ENCODE data around the gene BMP6.

DNA sequence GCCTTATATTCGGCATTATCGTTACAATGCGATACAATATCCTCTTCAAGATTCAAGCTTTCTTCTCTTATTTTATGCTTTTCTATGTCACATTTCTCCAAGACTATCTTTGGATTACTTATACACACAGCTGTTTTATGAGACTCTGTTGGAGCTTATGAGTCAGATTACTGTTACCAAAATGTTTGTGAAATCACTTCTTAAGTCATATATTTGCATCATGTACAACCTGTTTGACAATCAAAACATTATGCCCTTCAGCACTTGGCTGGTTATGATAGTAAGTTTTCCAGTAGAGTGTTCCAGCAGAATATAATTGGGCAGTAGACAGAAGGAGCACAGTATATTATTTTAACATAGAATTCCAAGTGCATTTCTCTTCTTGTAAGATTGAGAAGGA lies 35.2 kb downstream of the BMP6 start:
- TF ChIP-seq, protein P1, sequence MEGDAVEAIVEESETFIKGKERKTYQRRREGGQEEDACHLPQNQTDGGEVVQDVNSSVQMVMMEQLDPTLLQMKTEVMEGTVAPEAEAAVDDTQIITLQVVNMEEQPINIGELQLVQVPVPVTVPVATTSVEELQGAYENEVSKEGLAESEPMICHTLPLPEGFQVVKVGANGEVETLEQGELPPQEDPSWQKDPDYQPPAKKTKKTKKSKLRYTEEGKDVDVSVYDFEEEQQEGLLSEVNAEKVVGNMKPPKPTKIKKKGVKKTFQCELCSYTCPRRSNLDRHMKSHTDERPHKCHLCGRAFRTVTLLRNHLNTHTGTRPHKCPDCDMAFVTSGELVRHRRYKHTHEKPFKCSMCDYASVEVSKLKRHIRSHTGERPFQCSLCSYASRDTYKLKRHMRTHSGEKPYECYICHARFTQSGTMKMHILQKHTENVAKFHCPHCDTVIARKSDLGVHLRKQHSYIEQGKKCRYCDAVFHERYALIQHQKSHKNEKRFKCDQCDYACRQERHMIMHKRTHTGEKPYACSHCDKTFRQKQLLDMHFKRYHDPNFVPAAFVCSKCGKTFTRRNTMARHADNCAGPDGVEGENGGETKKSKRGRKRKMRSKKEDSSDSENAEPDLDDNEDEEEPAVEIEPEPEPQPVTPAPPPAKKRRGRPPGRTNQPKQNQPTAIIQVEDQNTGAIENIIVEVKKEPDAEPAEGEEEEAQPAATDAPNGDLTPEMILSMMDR (conservative IDR thresholded peaks at IDR 0.05; ENCODE audit: low read depth, low read length) = no peak
- TF ChIP-seq EZH2 (IDR thresholded peaks at IDR 0.05; ENCODE audit: low read length, unreplicated experiment) = no peak
- TF ChIP-seq EZH2phosphoT487 (IDR thresholded peaks at IDR 0.05; ENCODE audit: borderline replicate concordance, low read length) = no peak

All from PC-3 (cell line).